Gastrocnemius medialis (tissue), 4 donors: Measurements from ENCODE around the gene CCDC33. TPM values are rescaled to one million over a fixed set of nuclear protein-coding genes. Genes with fewer than 3 reads are reported as not detected.

Experiments used
- ATAC-seq, 2 donors: fragments of 150-250 bp; one replicate each; pipeline ENCODE4 v1.9.1; 2016
- DNase-seq, 2 donors: peaks; one replicate each; pipeline ENCODE4 v3.0.0-alpha.2; 2019
- H3K27ac ChIP-seq, 4 donors: fragments of 200-600 bp; sonication (generic); 1 replicate in 1 of 4; 2 replicates in 3 of 4; pipeline ENCODE4 v1.5.1; 2016 to 2018; ENCODE audit warnings: mild to moderate bottlenecking in 2 of 4, moderate library complexity in 1 of 4
- H3K27me3 ChIP-seq, 3 donors: fragments of 200-600 bp; sonication (generic) in 2 of 3; 1 replicate in 1 of 3; 2 replicates in 2 of 3; pipeline versions ENCODE4 v1.5.1 to v1.6.0; 2016 to 2019; ENCODE audit warnings: mild to moderate bottlenecking in 1 of 3, moderate library complexity in 1 of 3
- H3K36me3 ChIP-seq, 2 donors: fragments of 200-600 bp; sonication (generic) in 1 of 2; one replicate each; pipeline ENCODE4 v1.5.1; 2017 to 2018
- H3K4me1 ChIP-seq, 2 donors: fragments of 200-600 bp; sonication (generic) in 1 of 2; one replicate each; pipeline ENCODE4 v1.5.1; 2016 to 2017; ENCODE audit warnings: mild to moderate bottlenecking in 2 of 2
- H3K4me3 ChIP-seq, 4 donors: fragments of 200-600 bp; sonication (generic) in 3 of 4; 1 replicate in 1 of 4; 2 replicates in 3 of 4; pipeline ENCODE4 v1.5.1; 2016 to 2019; ENCODE audit warnings: mild to moderate bottlenecking in 2 of 4
- H3K9me3 ChIP-seq, 3 donors: fragments of 200-600 bp; sonication (generic) in 2 of 3; 1 replicate in 1 of 3; 2 replicates in 2 of 3; pipeline ENCODE4 v1.5.1; 2016 to 2019
- POLR2A ChIP-seq, 2 donors: fragments of 450-650 bp; IDR thresholded peaks; one replicate each; pipeline ENCODE4 v1.6.1; 2017; ENCODE audit warnings: antibody characterized with exemption in 2 of 2, mild to moderate bottlenecking in 2 of 2, moderate library complexity in 2 of 2
- in situ Hi-C, 4 donors: fragments of 200-750 bp; cut with MboI; loops; one replicate each; pipeline versions ENCODE4 v1.15.0 to v1.8.0; 2017; ENCODE audit warnings: low sequenced_read_pairs in 4 of 4
- intact Hi-C: fragments of 100-400 bp; cut with DNase I; formaldehyde crosslinking; loops from one replicate; pipeline ENCODE4 v1.15.1; 2023; ENCODE audit warnings: low total_unique reads
- total RNA-seq, 4 donors: library from RNA; depleted of rRNA; stranded (reverse); fragments of >200 nt; gene quantifications; one replicate each; pipeline versions ENCODE4 v1.1.0 to v1.2.3, GENCODE V29; 2016
- TF ChIP-seq, protein P1 (sequence below), 5 experiments: fragments of 450-650 bp in 3 of 5; fragments of 200-600 bp in 2 of 5; sonication (generic) in 2 of 5; IDR thresholded peaks in 4 of 5; conservative IDR thresholded peaks in 1 of 5; 1 replicate in 4 of 5; 2 replicates in 1 of 5; pipeline ENCODE4 v1.5.1; 2016 to 2019; ENCODE audit warnings: antibody characterized with exemption in 5 of 5, mild to moderate bottlenecking in 3 of 5, moderate library complexity in 3 of 5

Gene CCDC33
- total RNA-seq, 4 donors from 2014 or later: not detected

GRCh38 chr15:74369084-74369745, 133.1 kb downstream of the CCDC33 start:
- Histone ChIP-seq H3K9me3 (no peaks in the 10 kb centered on the region), H3K4me3 (no peak overlapping the region), H3K27me3 (no peaks in the 10 kb centered on the region), H3K27ac (no peak overlapping the region), H3K36me3 (no peaks in the 10 kb centered on the region), H3K4me1 (peaks cover 9 to 11% of the 10 kb centered on the region in 2 donors)
- intact Hi-C loops: no loop called here
- ATAC-seq: no peak
- no peak for DNase-seq
- in situ Hi-C loops: loop anchor here in 1 of 4 donors (10.0 kb wide), 1 partner anchor 126 kb away; no protein-coding TSS in a partner anchor
- no peak for TF ChIP-seq POLR2A (IDR thresholded peaks at IDR 0.05)
- TF ChIP-seq, protein P1, sequence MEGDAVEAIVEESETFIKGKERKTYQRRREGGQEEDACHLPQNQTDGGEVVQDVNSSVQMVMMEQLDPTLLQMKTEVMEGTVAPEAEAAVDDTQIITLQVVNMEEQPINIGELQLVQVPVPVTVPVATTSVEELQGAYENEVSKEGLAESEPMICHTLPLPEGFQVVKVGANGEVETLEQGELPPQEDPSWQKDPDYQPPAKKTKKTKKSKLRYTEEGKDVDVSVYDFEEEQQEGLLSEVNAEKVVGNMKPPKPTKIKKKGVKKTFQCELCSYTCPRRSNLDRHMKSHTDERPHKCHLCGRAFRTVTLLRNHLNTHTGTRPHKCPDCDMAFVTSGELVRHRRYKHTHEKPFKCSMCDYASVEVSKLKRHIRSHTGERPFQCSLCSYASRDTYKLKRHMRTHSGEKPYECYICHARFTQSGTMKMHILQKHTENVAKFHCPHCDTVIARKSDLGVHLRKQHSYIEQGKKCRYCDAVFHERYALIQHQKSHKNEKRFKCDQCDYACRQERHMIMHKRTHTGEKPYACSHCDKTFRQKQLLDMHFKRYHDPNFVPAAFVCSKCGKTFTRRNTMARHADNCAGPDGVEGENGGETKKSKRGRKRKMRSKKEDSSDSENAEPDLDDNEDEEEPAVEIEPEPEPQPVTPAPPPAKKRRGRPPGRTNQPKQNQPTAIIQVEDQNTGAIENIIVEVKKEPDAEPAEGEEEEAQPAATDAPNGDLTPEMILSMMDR (IDR thresholded peaks at IDR 0.05 in 4 of 5, conservative IDR thresholded peaks at IDR 0.05 in 1 of 5): no peak

DNA sequence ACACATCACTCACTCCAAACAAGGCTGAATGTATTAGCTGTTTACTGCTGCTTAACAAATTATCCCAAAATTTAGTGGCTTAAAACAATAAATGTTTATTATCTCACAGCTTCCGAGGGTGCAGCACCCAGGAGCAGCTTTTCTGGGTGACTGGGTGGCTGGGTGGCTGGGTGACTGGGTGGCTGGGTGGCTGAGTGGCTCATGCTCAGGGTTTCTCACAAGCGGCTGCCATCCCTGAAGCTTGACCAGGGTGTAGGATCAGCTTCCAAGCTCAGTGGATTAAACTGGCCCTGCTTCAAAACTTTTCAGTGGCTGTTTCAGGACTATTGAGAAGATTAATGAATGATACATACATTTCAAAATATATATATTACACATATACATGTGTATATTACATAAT, 133.6 kb downstream of the CCDC33 start:
- intact Hi-C loops (loop anchor here (5.0 kb wide), 1 partner anchor 263 kb away; no protein-coding TSS in a partner anchor), in situ Hi-C loops (loop anchor here in 1 of 4 donors (10.0 kb wide), 1 partner anchor 125 kb away; no protein-coding TSS in a partner anchor)
- Histone ChIP-seq H3K27me3 (no peaks in the 10 kb centered on the region), H3K36me3 (no peaks in the 10 kb centered on the region), H3K4me3 (no peak overlapping the region), H3K27ac (no peak overlapping the region), H3K9me3 (no peaks in the 10 kb centered on the region), H3K4me1 (peaks cover 13 to 17% of the 10 kb centered on the region in 2 donors)
- ATAC-seq (no peak), DNase-seq (no peak)
- no peak for TF ChIP-seq POLR2A (IDR thresholded peaks at IDR 0.05)
- TF ChIP-seq, protein P1 (IDR thresholded peaks at IDR 0.05 in 4 of 5, conservative IDR thresholded peaks at IDR 0.05 in 1 of 5): no peak

DNA sequence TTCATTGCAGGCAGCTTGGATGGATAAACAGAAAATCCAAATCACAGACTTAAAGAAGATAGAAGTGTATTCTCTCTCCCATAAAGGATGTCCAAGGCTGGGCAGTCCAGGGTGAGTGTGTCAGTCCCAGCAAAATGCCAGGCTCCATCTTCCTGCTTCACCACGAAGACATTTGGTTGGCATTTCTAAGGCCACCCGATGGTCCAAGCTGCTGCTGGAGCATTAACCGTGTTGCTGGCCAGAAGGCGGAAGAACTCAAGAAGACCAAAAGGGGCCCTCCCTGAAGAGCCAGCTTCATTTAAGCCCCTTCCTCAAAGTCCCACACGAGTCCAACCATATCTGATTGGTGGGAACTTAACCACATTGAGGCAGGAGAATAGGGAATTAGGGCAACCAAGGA, 134.3 kb downstream of the CCDC33 start:
- TF ChIP-seq, protein P1 (IDR thresholded peaks at IDR 0.05 in 4 of 5, conservative IDR thresholded peaks at IDR 0.05 in 1 of 5): no peak
- TF ChIP-seq POLR2A (IDR thresholded peaks at IDR 0.05): no peak
- in situ Hi-C loops: no loop called here
- Histone ChIP-seq H3K36me3 (no peaks in the 10 kb centered on the region), H3K4me3 (no peak overlapping the region), H3K4me1 (peaks cover 15 to 20% of the 10 kb centered on the region in 2 donors), H3K27ac (peak overlapping the region in 1 of 4 donors; percentile 26), H3K27me3 (no peaks in the 10 kb centered on the region), H3K9me3 (no peaks in the 10 kb centered on the region)
- intact Hi-C loops: loop anchor here (5.0 kb wide), 1 partner anchor 262 kb away; no protein-coding TSS in a partner anchor
- ATAC-seq (no peak), DNase-seq (no peak)

DNA sequence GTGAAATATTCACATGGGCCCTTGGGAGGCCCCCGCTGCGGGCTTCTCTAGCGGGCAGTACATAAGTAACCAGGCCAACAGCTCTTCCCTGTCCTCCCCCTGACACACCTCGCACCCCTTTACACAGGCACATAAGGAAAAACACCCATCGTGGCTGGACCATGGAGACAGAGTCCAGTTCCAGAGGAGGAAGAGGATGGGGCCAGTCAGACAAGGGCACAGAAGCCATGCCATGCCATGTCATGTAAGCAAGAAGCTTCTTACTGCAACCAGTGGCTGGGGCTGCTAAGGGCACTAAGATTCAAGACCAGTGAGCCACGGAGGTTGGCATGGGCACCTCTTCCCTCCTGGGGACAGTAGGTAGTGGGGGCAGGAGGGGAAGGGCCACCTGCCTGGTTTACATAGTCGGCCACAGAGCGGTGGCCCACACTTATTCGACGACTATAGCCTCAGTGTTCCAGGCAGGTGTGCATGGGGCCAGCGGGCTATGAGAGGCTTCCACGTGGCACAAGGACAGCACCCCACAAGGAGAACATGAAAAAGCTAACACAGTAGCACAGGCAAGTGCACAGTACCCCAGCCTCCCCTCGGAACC, 137.0 kb downstream of the CCDC33 start:
- H3K9me3 ChIP-seq: no peaks in the 10 kb centered on the region
- TF ChIP-seq, protein P1 (IDR thresholded peaks at IDR 0.05 in 4 of 5, conservative IDR thresholded peaks at IDR 0.05 in 1 of 5): no peak
- TF ChIP-seq POLR2A (IDR thresholded peaks at IDR 0.05): no peak
- in situ Hi-C loops (no loop called here), intact Hi-C loops (loop anchor here (2.0 to 5.0 kb wide), 2 partner anchors 259 to 396 kb away; no protein-coding TSS in a partner anchor)
- no peak overlapping the region for H3K4me3 ChIP-seq
- DNase-seq: no peak
- no peak for ATAC-seq
- H3K27ac ChIP-seq: no peak overlapping the region
- no peaks in the 10 kb centered on the region for H3K36me3 ChIP-seq
- peaks cover 10 to 15% of the 10 kb centered on the region in 2 donors for H3K4me1 ChIP-seq
- no peaks in the 10 kb centered on the region for H3K27me3 ChIP-seq
